Fibroblast of mammary gland (primary cell): Measurements from ENCODE around the gene DUSP22.

ENCODE experiments used
- DNase-seq: peaks from one replicate; pipeline ENCODE4 v3.0.0-alpha.2; 2010; ENCODE audit warnings: low read depth
- H3K4me3 ChIP-seq: 2 replicates; pipeline ENCODE4 v1.5.1; 2011; ENCODE audit warnings: low read depth, mild to moderate bottlenecking, low read length, moderate library complexity; ENCODE audit not compliant: control insufficient read depth
- TF ChIP-seq, protein P1 (sequence below): conservative IDR thresholded peaks from 2 replicates; pipeline ENCODE4 v1.5.1; 2011; ENCODE audit warnings: low read depth, low read length, inconsistent platforms; ENCODE audit not compliant: control insufficient read depth, insufficient read depth

DUSP22 gene

DNA sequence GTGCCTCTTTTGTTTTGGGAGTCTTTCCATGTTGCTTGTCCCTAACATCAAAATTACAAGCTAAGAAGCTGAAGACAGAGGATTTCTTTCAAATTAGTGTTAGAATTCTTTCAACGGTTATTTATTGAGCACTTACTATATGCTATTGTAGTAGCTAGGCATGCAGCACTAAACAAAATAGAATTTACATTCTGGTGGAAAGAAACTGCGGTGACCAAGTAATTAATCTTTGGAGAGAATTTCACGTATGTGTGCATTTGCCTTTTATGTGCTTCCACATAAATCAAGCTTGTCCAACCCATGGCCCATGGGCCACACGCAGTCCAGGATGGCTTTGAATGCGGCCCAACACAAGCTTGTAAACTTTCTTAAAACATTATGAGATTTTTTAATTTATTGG, 33.0 kb upstream of the DUSP22 start:
- no peak for DNase-seq
- TF ChIP-seq, protein P1, sequence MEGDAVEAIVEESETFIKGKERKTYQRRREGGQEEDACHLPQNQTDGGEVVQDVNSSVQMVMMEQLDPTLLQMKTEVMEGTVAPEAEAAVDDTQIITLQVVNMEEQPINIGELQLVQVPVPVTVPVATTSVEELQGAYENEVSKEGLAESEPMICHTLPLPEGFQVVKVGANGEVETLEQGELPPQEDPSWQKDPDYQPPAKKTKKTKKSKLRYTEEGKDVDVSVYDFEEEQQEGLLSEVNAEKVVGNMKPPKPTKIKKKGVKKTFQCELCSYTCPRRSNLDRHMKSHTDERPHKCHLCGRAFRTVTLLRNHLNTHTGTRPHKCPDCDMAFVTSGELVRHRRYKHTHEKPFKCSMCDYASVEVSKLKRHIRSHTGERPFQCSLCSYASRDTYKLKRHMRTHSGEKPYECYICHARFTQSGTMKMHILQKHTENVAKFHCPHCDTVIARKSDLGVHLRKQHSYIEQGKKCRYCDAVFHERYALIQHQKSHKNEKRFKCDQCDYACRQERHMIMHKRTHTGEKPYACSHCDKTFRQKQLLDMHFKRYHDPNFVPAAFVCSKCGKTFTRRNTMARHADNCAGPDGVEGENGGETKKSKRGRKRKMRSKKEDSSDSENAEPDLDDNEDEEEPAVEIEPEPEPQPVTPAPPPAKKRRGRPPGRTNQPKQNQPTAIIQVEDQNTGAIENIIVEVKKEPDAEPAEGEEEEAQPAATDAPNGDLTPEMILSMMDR, result no peak
- no peak overlapping the region for H3K4me3 ChIP-seq

DNA sequence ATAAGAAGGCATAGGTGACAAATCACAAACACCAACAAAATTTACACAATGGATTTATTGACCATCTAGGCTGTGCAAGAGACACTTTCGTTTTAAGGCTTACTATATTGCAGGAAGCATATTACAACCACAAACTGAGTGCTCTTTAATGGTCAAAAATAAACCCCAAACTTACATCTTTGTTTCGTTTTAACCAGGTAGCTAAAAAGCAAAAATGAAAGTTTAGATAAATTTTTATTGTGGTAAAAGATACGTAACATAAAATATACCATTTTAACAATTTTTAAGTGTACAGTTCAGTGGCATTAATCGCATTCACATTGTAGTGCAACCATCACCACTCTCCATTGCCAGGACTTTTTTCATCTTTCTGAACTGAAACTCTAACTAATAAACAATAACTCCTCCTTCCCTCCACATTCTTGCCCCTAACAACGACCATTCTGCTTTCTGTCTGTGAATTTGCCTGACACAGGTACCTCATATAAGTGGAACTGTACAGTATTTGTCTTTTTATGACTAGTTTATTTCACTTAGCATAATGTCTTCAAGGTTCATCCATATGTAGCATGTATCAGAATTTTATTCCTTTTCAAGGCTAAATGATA, 32.3 kb upstream of the DUSP22 start:
- DNase-seq, result no peak
- TF ChIP-seq, protein P1, result no peak
- no peak overlapping the region for H3K4me3 ChIP-seq

DNA sequence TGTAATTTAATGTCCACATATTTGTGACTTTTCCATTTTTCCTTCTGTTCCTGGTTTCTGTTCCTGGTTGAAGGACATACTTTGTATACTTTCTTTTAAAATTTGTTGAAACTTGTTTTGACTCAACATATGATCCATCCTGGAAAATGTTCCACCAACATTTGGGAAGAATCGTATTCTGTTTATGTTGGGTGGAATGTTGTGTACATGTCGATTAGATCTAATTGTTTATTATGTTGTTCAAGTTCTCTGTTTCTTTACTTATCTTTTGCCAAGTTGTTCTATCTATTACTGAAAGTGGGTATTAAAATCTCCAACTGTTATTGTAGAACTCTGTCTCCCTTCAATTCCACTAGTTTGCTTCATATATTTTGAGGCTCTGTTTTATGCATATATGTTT, 27.7 kb upstream of the DUSP22 start:
- no peak overlapping the region for H3K4me3 ChIP-seq
- DNase-seq, result no peak
- TF ChIP-seq, protein P1, result no peak

DNA sequence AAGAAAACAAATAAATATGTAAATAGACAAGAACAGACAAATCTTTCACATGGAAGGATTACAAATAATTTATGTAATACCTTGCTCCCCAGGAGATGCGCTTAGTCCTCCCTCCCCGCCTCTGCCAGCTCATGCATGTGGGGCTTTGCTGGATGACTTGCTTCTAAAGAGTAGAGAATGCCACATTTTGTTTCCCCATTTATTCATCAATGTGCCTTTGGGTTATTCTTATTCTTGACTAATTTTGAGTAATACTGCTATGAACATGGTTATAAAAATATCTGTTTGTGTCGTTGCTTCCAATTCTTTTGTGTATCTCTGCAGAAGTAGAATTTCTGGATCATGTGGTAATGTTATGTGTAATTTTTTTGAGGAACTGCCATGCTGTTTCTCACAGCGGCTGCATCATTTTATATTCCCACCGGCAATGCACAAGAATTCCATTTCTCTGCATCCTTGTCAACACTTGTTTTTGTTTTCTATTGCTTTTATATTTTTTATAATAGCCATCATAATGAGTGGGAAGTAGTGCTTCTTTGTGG, 23.8 kb upstream of the DUSP22 start:
- TF ChIP-seq, protein P1, result no peak
- no peak for DNase-seq
- H3K4me3 ChIP-seq, result no peak overlapping the region

DNA sequence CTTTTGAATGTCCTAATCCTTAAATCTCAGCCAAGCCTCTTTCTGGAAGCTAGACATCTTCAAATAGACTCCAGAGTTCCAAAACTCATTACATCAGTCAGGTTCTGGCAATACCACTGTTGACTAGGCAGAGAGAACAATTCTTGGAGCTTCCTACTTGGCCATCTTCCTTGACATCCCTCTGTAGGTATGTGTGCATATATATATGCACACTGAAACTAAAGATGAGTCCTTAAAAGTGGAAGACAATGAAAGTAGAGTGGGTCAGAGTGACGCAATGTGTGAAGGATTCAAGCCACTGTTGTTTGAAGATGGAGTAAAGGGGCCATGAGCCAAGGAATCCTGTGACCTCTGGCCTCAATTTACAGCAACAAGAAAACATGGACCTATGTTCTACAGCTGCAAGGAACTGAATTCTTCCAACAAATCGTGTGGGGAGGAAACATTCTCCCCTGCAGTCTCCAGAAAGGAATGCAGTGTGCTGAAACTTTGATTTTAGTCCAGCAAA, 18.7 kb upstream of the DUSP22 start:
- no peak overlapping the region for H3K4me3 ChIP-seq
- TF ChIP-seq, protein P1, result no peak
- peak; percentile 69 for DNase-seq

DNA sequence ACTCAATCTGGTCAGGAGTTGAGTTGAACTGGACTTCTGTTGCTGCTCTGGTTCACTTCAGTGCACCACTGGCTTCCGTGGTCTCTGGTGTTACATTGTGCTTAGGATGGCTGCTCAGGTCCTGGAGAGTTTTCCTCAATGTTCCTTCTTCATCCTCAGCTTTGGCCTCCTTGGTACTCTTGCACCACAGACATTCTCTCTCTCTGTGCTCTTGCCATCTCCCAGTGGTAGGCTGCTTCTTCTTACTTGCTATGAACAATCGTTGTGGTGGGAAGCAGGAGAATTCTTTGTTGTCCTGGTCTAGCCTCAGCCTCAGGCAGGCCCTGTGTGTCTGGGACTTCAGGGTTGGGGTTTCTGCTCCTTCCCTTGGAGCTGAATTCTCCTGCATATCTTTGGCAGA, 14.5 kb upstream of the DUSP22 start:
- no peak overlapping the region for H3K4me3 ChIP-seq
- TF ChIP-seq, protein P1, result no peak
- no peak for DNase-seq
